ENCODE data around the gene SUSD3. TPM values are rescaled to one million over a fixed set of nuclear protein-coding genes. Genes with fewer than 3 reads are reported as not detected.

Gene SUSD3
- total and polyA plus RNA-seq, 9 donors, result 1.7 to 3.9 (median 2.6) TPM

- Histone ChIP-seq H3K4me3 (ENCODE audit: low read length) (no peak overlapping the region), H3K27me3 (ENCODE audit: control insufficient read depth, insufficient read depth, low read length) (no peaks in the 10 kb centered on the region), H3K27ac (ENCODE audit: low read length) (no peak overlapping the region), H3K9me3 (replicated peaks; ENCODE audit: control insufficient read depth, low read depth, low read length) (no peaks in the 10 kb centered on the region), H3K36me3 (ENCODE audit: control insufficient read depth, insufficient read depth, low read length) (no peaks in the 10 kb centered on the region), H3K4me1 (ENCODE audit: control insufficient read depth, insufficient read depth, low read length) (peaks cover 8% of the 10 kb centered on the region)
- DNase-seq, result no peak
- WGBS (ENCODE audit: insufficient coverage), result 67% methylated on average over 6 of the region's 6 CpGs
Observed at GRCh38 chr9:93038918-93039317, 19.6 kb upstream of the SUSD3 start.

DNA sequence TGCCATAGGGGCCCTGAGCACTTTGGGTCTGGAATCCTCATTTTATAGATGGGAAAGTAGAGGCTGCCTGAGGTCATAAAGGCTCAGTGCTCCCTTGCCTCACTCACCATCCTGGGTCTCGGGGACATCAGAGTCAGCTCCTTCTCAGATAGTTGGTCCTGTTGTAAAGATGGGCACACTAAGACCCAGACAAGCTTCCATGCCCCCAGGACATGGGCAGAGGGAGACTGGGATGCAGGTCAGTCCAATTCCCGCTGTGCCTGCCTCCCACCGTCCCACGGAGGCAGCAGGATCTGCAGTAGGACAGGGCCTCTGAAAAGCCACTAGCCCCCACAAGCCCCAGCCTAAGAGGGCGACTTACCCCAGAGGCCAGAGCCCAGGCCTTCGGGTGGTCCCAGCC is 19.0 kb upstream of the SUSD3 start:
- no peak overlapping the region for H3K27ac ChIP-seq (ENCODE audit: low read length)
- H3K27me3 ChIP-seq (ENCODE audit: control insufficient read depth, insufficient read depth, low read length), result no peaks in the 10 kb centered on the region
- WGBS (ENCODE audit: insufficient coverage), result 92% methylated on average over 2 of the region's 6 CpGs
- H3K4me3 ChIP-seq (ENCODE audit: low read length), result no peak overlapping the region
- no peak for DNase-seq
- no peaks in the 10 kb centered on the region for H3K9me3 ChIP-seq (replicated peaks; ENCODE audit: control insufficient read depth, low read depth, low read length)
- peaks cover 3% of the 10 kb centered on the region for H3K4me1 ChIP-seq (ENCODE audit: control insufficient read depth, insufficient read depth, low read length)
- H3K36me3 ChIP-seq (ENCODE audit: control insufficient read depth, insufficient read depth, low read length), result no peaks in the 10 kb centered on the region

DNA sequence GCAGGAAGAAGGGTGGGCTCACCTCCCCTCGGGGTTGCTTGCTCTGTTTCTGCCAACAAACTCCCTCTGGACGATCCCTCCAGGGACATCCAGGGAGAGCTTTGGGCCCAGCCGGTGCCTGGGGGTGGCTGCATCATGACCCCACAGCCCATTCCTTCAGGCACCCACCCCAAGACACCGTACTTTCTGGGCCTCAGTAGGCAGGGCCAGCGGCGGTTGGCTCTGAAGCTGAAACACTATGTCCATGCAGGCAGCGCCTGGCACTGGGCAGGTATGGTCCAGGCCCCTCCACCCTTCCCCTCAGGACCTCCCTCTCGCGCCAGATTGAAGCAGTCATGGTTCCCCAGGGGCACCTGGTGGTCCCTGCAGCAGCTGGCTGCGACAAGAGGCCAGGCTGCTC is 18.5 kb upstream of the SUSD3 start:
- DNase-seq, result no peak
- Histone ChIP-seq H3K27ac (ENCODE audit: low read length) (no peak overlapping the region), H3K4me3 (ENCODE audit: low read length) (no peak overlapping the region), H3K27me3 (ENCODE audit: control insufficient read depth, insufficient read depth, low read length) (no peaks in the 10 kb centered on the region), H3K4me1 (ENCODE audit: control insufficient read depth, insufficient read depth, low read length) (peaks cover 3% of the 10 kb centered on the region), H3K9me3 (replicated peaks; ENCODE audit: control insufficient read depth, low read depth, low read length) (no peaks in the 10 kb centered on the region), H3K36me3 (ENCODE audit: control insufficient read depth, insufficient read depth, low read length) (no peaks in the 10 kb centered on the region)
- 81% methylated on average over 9 of the region's 10 CpGs for WGBS (ENCODE audit: insufficient coverage)

DNA sequence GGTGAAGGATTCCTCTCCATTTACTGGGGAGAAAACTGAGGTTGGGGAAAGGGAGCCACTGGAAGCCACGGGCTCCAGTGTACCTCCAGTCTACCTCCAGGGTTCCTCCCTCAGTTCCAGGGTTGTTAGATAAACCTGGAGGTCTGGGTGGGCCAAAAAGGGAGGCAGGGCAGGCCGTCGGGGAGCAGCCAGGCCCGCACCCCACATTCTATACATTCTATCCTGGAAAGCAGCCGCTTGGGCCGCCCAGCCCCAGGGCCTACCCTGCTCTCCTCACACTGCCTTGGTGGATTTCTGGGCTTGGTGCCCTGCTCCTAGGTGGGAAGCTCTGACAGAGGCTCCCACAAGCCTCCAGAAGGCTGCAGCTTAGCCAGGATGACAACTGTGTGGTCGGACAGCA is 18.1 kb upstream of the SUSD3 start:
- peaks cover 3% of the 10 kb centered on the region for H3K4me1 ChIP-seq (ENCODE audit: control insufficient read depth, insufficient read depth, low read length)
- 69% methylated on average over 1 of the region's 7 CpGs for WGBS (ENCODE audit: insufficient coverage)
- H3K27me3 ChIP-seq (ENCODE audit: control insufficient read depth, insufficient read depth, low read length), result no peaks in the 10 kb centered on the region
- no peak overlapping the region for H3K27ac ChIP-seq (ENCODE audit: low read length)
- no peaks in the 10 kb centered on the region for H3K36me3 ChIP-seq (ENCODE audit: control insufficient read depth, insufficient read depth, low read length)
- no peaks in the 10 kb centered on the region for H3K9me3 ChIP-seq (replicated peaks; ENCODE audit: control insufficient read depth, low read depth, low read length)
- DNase-seq, result no peak
- H3K4me3 ChIP-seq (ENCODE audit: low read length), result no peak overlapping the region

DNA sequence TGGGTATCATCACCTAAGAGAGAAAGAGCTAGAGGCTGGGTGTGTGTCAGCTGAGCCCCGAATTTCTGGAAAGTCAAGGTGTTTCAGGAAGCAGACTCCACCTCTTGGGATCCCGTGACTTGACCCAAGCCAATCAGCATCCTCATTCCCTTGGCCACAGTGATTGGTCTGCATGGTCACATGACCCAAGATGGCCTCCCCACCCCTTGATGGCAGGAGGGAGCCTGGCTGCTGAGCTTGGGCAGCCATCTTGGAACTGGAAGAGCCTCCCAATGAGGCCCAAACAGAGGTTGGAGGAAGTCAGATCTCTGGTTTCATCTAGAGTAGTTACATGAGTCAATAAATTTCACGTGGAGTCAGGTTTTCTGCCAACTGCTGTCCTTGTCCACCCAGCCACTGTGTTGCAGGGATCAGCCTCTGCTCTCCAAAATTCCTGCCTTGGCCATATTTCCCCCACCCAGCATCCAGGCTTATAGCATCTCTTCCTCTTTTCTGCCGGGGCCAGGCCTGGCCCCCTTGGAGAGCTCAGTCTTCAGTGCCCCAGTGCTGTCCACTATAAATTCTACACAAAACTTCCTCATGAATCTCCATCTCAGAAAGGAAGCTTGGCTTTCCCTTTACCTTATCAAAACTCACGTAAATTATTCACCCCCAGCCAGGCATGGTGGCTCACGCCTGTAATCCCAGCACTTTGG is 17.2 kb upstream of the SUSD3 start:
- Histone ChIP-seq H3K27ac (ENCODE audit: low read length) (no peak overlapping the region), H3K4me1 (ENCODE audit: control insufficient read depth, insufficient read depth, low read length) (peaks cover 3% of the 10 kb centered on the region), H3K4me3 (ENCODE audit: low read length) (no peak overlapping the region), H3K36me3 (ENCODE audit: control insufficient read depth, insufficient read depth, low read length) (no peaks in the 10 kb centered on the region), H3K9me3 (replicated peaks; ENCODE audit: control insufficient read depth, low read depth, low read length) (no peaks in the 10 kb centered on the region), H3K27me3 (ENCODE audit: control insufficient read depth, insufficient read depth, low read length) (no peaks in the 10 kb centered on the region)
- DNase-seq, result no peak
- WGBS (ENCODE audit: insufficient coverage), result 79% methylated on average over 4 of the region's 6 CpGs

- DNase-seq, result no peak
- Histone ChIP-seq H3K4me3 (ENCODE audit: low read length) (no peak overlapping the region), H3K27me3 (ENCODE audit: control insufficient read depth, insufficient read depth, low read length) (no peaks in the 10 kb centered on the region), H3K27ac (ENCODE audit: low read length) (no peak overlapping the region), H3K4me1 (ENCODE audit: control insufficient read depth, insufficient read depth, low read length) (no peaks in the 10 kb centered on the region), H3K36me3 (ENCODE audit: control insufficient read depth, insufficient read depth, low read length) (no peaks in the 10 kb centered on the region), H3K9me3 (replicated peaks; ENCODE audit: control insufficient read depth, low read depth, low read length) (no peaks in the 10 kb centered on the region)
- 68% methylated on average over 5 of the region's 6 CpGs for WGBS (ENCODE audit: insufficient coverage)
Observed at GRCh38 chr9:93043122-93043521, 15.4 kb upstream of the SUSD3 start.

DNA sequence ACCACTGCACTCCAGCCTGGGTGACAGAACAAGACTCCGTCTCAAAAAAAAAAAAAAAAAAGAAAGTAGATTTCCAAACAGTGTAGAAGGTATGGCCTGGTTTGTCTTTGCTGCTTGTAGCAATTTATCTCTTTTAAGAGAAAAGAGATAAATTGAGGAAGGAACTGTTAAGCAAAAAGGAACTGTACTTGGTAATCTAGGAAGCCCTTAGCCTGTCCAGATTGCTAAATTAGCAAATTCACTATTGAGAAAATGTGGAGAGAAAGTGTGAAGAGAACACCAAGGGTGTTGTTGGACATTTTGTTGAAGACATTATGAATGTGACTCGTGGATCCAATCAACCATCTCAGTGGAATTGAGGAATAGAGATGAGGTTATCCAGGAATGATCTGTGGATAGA is 13.0 kb upstream of the SUSD3 start:
- Histone ChIP-seq H3K36me3 (ENCODE audit: control insufficient read depth, insufficient read depth, low read length) (no peaks in the 10 kb centered on the region), H3K27ac (ENCODE audit: low read length) (no peak overlapping the region), H3K27me3 (ENCODE audit: control insufficient read depth, insufficient read depth, low read length) (no peaks in the 10 kb centered on the region), H3K4me1 (ENCODE audit: control insufficient read depth, insufficient read depth, low read length) (no peaks in the 10 kb centered on the region), H3K9me3 (replicated peaks; ENCODE audit: control insufficient read depth, low read depth, low read length) (no peaks in the 10 kb centered on the region), H3K4me3 (ENCODE audit: low read length) (no peak overlapping the region)
- no peak for DNase-seq
- 94% methylated on average over 2 of the region's 2 CpGs for WGBS (ENCODE audit: insufficient coverage)

GRCh38 chr9:93048566-93049448 is 9.7 kb upstream of the SUSD3 start:
- no peaks in the 10 kb centered on the region for H3K9me3 ChIP-seq (replicated peaks; ENCODE audit: control insufficient read depth, low read depth, low read length)
- H3K4me3 ChIP-seq (ENCODE audit: low read length), result no peak overlapping the region
- WGBS (ENCODE audit: insufficient coverage), result 83% methylated on average over 7 of the region's 8 CpGs
- peaks cover 21% of the 10 kb centered on the region for H3K4me1 ChIP-seq (ENCODE audit: control insufficient read depth, insufficient read depth, low read length)
- no peak overlapping the region for H3K27ac ChIP-seq (ENCODE audit: low read length)
- DNase-seq, result no peak
- H3K27me3 ChIP-seq (ENCODE audit: control insufficient read depth, insufficient read depth, low read length), result no peaks in the 10 kb centered on the region
- H3K36me3 ChIP-seq (ENCODE audit: control insufficient read depth, insufficient read depth, low read length), result no peaks in the 10 kb centered on the region

DNA sequence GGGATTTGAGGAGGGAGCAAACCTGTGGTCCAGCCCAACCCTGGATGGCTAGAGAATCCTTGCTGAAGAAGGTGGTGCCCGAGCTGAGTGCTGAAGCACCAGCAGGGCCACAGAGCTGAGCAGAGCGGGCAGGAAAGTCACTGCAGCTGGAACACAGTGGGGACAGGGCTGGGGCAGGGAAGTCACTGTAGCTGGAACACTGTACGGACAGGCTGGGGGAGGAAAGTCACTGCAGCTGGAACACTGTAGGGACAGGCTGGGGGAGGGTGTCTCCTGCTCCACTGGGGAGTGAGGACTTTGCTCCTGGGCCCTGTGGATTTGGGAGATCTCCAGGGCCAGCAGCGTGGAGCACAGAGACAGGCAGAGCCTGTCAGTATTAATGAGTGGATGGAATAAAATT is 9.0 kb upstream of the SUSD3 start:
- DNase-seq, result no peak
- Histone ChIP-seq H3K9me3 (replicated peaks; ENCODE audit: control insufficient read depth, low read depth, low read length) (no peaks in the 10 kb centered on the region), H3K36me3 (ENCODE audit: control insufficient read depth, insufficient read depth, low read length) (no peaks in the 10 kb centered on the region), H3K4me1 (ENCODE audit: control insufficient read depth, insufficient read depth, low read length) (peaks cover 22% of the 10 kb centered on the region), H3K27me3 (ENCODE audit: control insufficient read depth, insufficient read depth, low read length) (no peaks in the 10 kb centered on the region), H3K27ac (ENCODE audit: low read length) (no peak overlapping the region), H3K4me3 (ENCODE audit: low read length) (no peak overlapping the region)
- 75% methylated on average over 3 of the region's 4 CpGs for WGBS (ENCODE audit: insufficient coverage)

DNA sequence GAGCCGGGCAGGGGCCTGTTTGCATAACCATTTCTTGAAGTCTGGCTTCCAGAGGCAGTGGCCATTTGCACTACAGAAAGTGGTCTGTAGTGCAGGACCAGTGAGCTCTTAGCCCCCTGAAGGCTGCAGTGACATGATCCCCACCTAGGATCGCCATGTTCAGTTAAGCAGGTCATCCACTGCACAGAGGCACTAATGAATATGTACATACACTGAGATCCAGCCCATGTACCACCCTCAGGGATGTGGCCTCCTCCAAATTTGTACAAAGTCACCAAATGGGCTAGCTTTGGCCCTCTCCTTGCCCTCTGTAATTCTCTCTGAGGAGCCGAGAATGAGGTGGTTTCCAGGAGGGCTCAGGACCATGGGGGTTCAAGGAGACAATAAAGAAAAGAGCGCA is 8.3 kb upstream of the SUSD3 start:
- 100% methylated on average over 3 of the region's 4 CpGs for WGBS (ENCODE audit: insufficient coverage)
- H3K27me3 ChIP-seq (ENCODE audit: control insufficient read depth, insufficient read depth, low read length), result no peaks in the 10 kb centered on the region
- H3K36me3 ChIP-seq (ENCODE audit: control insufficient read depth, insufficient read depth, low read length), result no peaks in the 10 kb centered on the region
- DNase-seq, result no peak
- no peaks in the 10 kb centered on the region for H3K9me3 ChIP-seq (replicated peaks; ENCODE audit: control insufficient read depth, low read depth, low read length)
- no peak overlapping the region for H3K4me3 ChIP-seq (ENCODE audit: low read length)
- H3K4me1 ChIP-seq (ENCODE audit: control insufficient read depth, insufficient read depth, low read length), result peaks cover 26% of the 10 kb centered on the region
- H3K27ac ChIP-seq (ENCODE audit: low read length), result no peak overlapping the region
